ENCODE results near the gene ECHDC1.

- no peak for TF ChIP-seq CTCF (IDR thresholded peaks at IDR 0.05; ENCODE audit: borderline replicate concordance, extremely low read depth, low read length, poor library complexity, severe bottlenecking)
- TF ChIP-seq EZH2 (IDR thresholded peaks at IDR 0.05; ENCODE audit: borderline replicate concordance, low read depth, low read length, severe bottlenecking), result no peak
Measured at GRCh38 chr6:127299522-127300240, 43.7 kb downstream of the ECHDC1 start.

Data from DND-41 (cell line).